ENCODE measurements around the gene FSTL4.

DNA sequence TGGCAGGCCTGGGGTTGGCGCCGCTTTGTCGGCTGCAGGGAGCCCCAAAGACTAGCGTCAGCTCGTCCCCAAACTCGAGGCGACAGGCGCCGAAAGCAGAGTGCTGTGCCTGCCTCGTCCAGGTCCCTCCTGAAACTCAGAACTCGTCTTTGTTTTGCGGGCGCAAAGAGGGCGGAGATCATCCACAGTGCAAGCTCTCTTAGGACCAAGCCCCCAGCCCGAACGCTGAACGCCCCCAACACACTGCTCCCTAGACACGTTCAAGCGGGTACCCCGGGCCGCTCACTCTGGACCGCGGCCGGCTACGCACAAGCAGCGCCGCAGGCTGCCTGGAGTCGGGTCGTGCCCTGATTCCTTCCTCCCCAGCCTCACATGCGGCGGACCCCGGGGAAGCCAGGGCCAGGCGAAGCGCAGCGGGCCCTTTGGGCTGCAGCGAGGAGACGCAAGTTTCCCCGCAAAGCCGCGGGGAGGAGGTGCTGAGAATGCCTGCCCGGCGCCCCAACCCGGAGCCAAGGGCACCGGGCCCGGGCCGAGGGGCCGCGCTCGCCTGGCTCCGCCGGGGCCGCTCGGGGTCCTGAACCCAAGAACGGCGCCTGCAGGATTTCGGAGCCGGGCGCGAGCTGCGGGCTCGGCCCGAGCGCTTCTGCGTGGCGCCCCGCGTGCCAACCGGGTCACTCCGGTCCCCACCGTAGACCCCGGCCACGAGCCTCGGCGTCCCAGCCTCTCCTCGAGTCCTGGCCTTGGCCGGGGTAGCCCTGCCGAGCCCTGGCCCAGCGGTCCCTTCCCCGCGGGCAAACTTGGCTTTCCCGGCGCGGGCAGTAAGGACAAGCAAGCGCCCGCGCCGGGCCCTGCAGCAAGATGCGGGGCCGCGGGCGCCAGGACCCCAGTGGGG, 738 bp downstream of the FSTL4 start:
- TF ChIP-seq, protein P1, sequence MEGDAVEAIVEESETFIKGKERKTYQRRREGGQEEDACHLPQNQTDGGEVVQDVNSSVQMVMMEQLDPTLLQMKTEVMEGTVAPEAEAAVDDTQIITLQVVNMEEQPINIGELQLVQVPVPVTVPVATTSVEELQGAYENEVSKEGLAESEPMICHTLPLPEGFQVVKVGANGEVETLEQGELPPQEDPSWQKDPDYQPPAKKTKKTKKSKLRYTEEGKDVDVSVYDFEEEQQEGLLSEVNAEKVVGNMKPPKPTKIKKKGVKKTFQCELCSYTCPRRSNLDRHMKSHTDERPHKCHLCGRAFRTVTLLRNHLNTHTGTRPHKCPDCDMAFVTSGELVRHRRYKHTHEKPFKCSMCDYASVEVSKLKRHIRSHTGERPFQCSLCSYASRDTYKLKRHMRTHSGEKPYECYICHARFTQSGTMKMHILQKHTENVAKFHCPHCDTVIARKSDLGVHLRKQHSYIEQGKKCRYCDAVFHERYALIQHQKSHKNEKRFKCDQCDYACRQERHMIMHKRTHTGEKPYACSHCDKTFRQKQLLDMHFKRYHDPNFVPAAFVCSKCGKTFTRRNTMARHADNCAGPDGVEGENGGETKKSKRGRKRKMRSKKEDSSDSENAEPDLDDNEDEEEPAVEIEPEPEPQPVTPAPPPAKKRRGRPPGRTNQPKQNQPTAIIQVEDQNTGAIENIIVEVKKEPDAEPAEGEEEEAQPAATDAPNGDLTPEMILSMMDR (IDR thresholded peaks at IDR 0.05 in 4 of 5, conservative IDR thresholded peaks at IDR 0.05 in 1 of 5), result no peak
- TF ChIP-seq POLR2A (IDR thresholded peaks at IDR 0.05), result no peak

Measured in gastrocnemius medialis (tissue), 4 donors.